B cell (primary cell): ENCODE results near the gene TUBB4B. TPM values are rescaled to one million over a fixed set of nuclear protein-coding genes. Genes with fewer than 3 reads are reported as not detected.

Experiments
- ATAC-seq: fragments of 200-7000 bp; cut with Tn5 transposase; one replicate; pipeline ENCODE4 v1.10.0; 2021; ENCODE audit warnings: low read depth, mild to moderate bottlenecking, moderate number of reproducible peaks, moderate library complexity
- CTCF ChIA-PET: fragments of 350-600 bp; sonication (Branson Sonifier 250); formaldehyde crosslinking; loops from one replicate; lab custom pipeline; 2021; ENCODE audit warnings: antibody characterized with exemption, inconsistent platforms; lab: Charles Lee
- POLR2A ChIA-PET: fragments of 350-600 bp; sonication (Branson Sonifier 250); formaldehyde crosslinking; loops from one replicate; lab custom pipeline; 2021; ENCODE audit warnings: antibody characterized with exemption; lab: Charles Lee
- DNase-seq: peaks from one replicate; pipeline ENCODE4 v3.0.0; 2013
- H2AFZ ChIP-seq: 2 replicates; pipeline ENCODE4 v1.6.1; 2012; ENCODE audit warnings: mild to moderate bottlenecking, low read depth, low read length; ENCODE audit not compliant: insufficient read depth, poor library complexity, severe bottlenecking
- H3K27ac ChIP-seq, 2 donors: 1 replicate in 1 of 2; 2 replicates in 1 of 2; pipeline ENCODE4 v1.5.1; 2012 to 2013; ENCODE audit warnings: low read length in 2 of 2, mild to moderate bottlenecking in 2 of 2, moderate library complexity in 1 of 2
- H3K27me3 ChIP-seq, 4 experiments: fragments of 200-600 bp in 1 of 4; sonication (generic) in 1 of 4; replicated peaks in 1 of 4; 1 replicate in 2 of 4; 2 replicates in 2 of 4; pipeline versions ENCODE4 v1.6.1 to v1.7.0; 2013 to 2016; ENCODE audit warnings: low read length in 3 of 4, mild to moderate bottlenecking in 2 of 4, mixed read lengths in 1 of 4, moderate library complexity in 1 of 4; ENCODE audit not compliant: insufficient read depth in 4 of 4, control insufficient read depth in 3 of 4; ENCODE audit errors: control extremely low read depth in 1 of 4
- H3K36me3 ChIP-seq, 2 experiments: replicated peaks in 1 of 2; 1 replicate in 1 of 2; 2 replicates in 1 of 2; pipeline versions ENCODE4 v1.6.1 to v1.7.1; 2013; ENCODE audit warnings: low read length in 1 of 2; ENCODE audit not compliant: insufficient read depth in 2 of 2, control insufficient read depth in 1 of 2; ENCODE audit errors: control extremely low read depth in 1 of 2, extremely low read depth in 1 of 2
- H3K4me1 ChIP-seq, 2 donors: fragments of 200-600 bp in 1 of 2; sonication (generic) in 1 of 2; 1 replicate in 1 of 2; 2 replicates in 1 of 2; pipeline versions ENCODE4 v1.5.1 to v1.6.1; 2013 to 2017; ENCODE audit warnings: low read length in 2 of 2; ENCODE audit not compliant: control insufficient read depth in 2 of 2, insufficient read depth in 2 of 2
- H3K4me2 ChIP-seq: replicated peaks from 2 replicates; pipeline ENCODE3; 2012; ENCODE audit warnings: mild to moderate bottlenecking, low read depth, low read length; ENCODE audit not compliant: poor library complexity, severe bottlenecking
- H3K4me3 ChIP-seq, 5 experiments: fragments of 200-600 bp in 1 of 5; sonication (generic) in 1 of 5; 1 replicate in 3 of 5; 2 replicates in 2 of 5; pipeline versions ENCODE4 v1.5.1 to v1.7.0; 2011 to 2016; ENCODE audit warnings: low read length in 4 of 5, mild to moderate bottlenecking in 4 of 5, low read depth in 2 of 5, control low read depth in 1 of 5, moderate library complexity in 1 of 5; ENCODE audit not compliant: insufficient read depth in 1 of 5; ENCODE audit errors: control extremely low read depth in 1 of 5, extremely low read depth in 1 of 5
- H3K79me2 ChIP-seq: fragments of 200-600 bp; sonication (generic); one replicate; pipeline ENCODE4 v1.6.0; 2016; ENCODE audit warnings: low read length; ENCODE audit not compliant: control insufficient read depth, insufficient read depth
- H3K9ac ChIP-seq: fragments of 200-600 bp; sonication (generic); 2 replicates; pipeline ENCODE4 v1.6.1; 2017; ENCODE audit warnings: mild to moderate bottlenecking, low read length, moderate library complexity
- H3K9me3 ChIP-seq, 3 donors: one replicate each; pipeline versions ENCODE4 v1.6.1 to v1.7.1; 2013; ENCODE audit warnings: low read length in 2 of 3; ENCODE audit not compliant: control insufficient read depth in 2 of 3, insufficient read depth in 1 of 3; ENCODE audit errors: control extremely low read depth in 1 of 3
- H4K20me1 ChIP-seq: 2 replicates; pipeline ENCODE4 v1.6.0; 2012; ENCODE audit warnings: mild to moderate bottlenecking, low read length; ENCODE audit not compliant: insufficient read depth, control insufficient read depth, poor library complexity, severe bottlenecking
- H3K27ac Mint-ChIP-seq: one replicate; pipeline ENCODE4 v1.8.0; 2021; ENCODE audit warnings: mixed read lengths
- H3K27me3 Mint-ChIP-seq: one replicate; pipeline ENCODE4 v1.8.0; 2021; ENCODE audit warnings: mixed read lengths
- H3K4me1 Mint-ChIP-seq: one replicate; pipeline ENCODE4 v1.8.0; 2021; ENCODE audit warnings: mixed read lengths
- H3K4me3 Mint-ChIP-seq: one replicate; pipeline ENCODE4 v1.8.0; 2021; ENCODE audit warnings: mixed read lengths
- H3K9me3 Mint-ChIP-seq: one replicate; pipeline ENCODE4 v1.8.0; 2022; ENCODE audit warnings: mixed read lengths; ENCODE audit not compliant: insufficient read depth
- EZH2 ChIP-seq: IDR thresholded peaks from 2 replicates; pipeline ENCODE4 v1.6.1; 2012; ENCODE audit warnings: borderline replicate concordance, low read depth, mild to moderate bottlenecking, moderate library complexity, low read length; ENCODE audit not compliant: insufficient read depth, poor library complexity, severe bottlenecking
- WGBS: methylation state at CpG from one replicate; pipeline ENCODE4 v1.1.5; 2013; ENCODE audit warnings: missing lambda C conversion rate; ENCODE audit not compliant: insufficient coverage; 5-methylcytosine and 5-hydroxymethylcytosine counted together
- intact Hi-C: fragments of 100-400 bp; cut with micrococcal nuclease; formaldehyde crosslinking; loops from one replicate; pipeline ENCODE4 v1.10.0; 2022
- polyA plus RNA-seq: library from polyadenylated mRNA; depleted of rRNA; stranded (reverse); fragments of >200 nt; gene quantifications from 2 replicates; pipeline ENCODE4 v1.2.3, GENCODE V29; 2012
- total RNA-seq, 2 donors: library from RNA; stranded (reverse); fragments of 120-200 nt in 1 of 2; gene quantifications; 1 replicate in 1 of 2; 2 replicates in 1 of 2; pipeline versions ENCODE4 v1.2.3 to v1.2.4, GENCODE V29; 2013 to 2022
- TF ChIP-seq, protein P1 (sequence below): fragments of 200-600 bp; IDR thresholded peaks from one replicate; pipeline ENCODE4 v1.8.0; 2022; ENCODE audit warnings: antibody characterized with exemption, mild to moderate bottlenecking

The TUBB4B gene
- total and polyA plus RNA-seq, 2 donors (not counting 1 experiment from before 2014, with no cell fraction given), result 110 to 261 TPM

DNA sequence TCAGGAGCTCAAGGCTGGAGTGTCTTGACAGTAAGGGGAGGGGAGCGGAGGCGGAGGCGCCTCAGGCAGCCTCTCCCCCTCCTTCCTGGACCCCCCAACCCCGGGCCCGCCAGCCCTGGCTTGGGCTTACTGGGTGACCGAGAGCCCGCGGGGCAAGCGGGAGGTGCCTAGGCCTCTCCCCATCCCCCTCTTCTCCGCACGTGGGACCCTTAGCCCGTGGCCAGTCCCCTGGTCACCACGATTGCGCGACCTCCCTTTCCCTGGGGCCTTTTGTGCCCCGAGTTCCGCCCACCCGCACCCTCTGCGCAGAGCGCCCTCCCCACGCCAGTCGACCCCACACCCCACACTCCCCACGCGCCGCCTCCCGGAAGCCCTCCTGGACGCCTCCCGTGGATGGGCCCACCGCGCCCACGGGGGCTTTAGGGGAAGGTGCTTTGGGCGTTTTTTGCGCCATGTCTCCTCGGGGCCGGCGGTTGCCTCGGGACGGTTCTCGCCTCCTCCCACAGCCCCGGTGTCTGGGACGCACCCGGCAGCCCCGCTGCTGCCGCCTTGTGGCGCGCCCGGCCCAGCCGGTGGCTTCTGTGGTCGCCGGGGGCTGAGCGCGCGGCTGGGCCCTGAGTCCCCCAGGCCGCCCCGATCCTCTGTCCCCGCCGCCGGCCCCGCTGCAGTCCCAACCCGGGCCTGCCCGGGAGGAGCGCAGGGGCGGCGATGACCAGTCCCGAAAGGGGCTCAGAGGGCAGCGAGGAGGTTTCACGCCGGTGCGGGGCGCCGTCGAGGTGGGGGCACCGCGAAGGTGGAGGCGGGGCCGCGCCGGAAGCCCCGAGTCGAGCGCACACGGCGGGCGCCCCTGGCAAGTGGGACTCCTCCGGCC is 39.6 kb downstream of the TUBB4B start:
- CTCF ChIA-PET, result interaction anchor here (1.2 kb wide), 1 partner anchor 44 kb away, joined by 4 read pairs; no protein-coding TSS in a partner anchor
- Mint-ChIP-seq H3K4me1 (peaks cover 36% of the 10 kb centered on the region), H3K9me3 (no peaks in the 10 kb centered on the region), H3K4me3 (peak overlapping the region; percentile 53), H3K27ac (no peak overlapping the region), H3K27me3 (no peaks in the 10 kb centered on the region)
- Histone ChIP-seq H3K9ac (no peak overlapping the region), H3K27me3 (no peaks in the 10 kb centered on the region), H3K4me2 (peak overlapping the region; percentile 64), H3K4me3 (no peak overlapping the region), H3K9me3 (no peaks in the 10 kb centered on the region), H3K27ac (no peak overlapping the region), H3K79me2 (peaks cover 15% of the 10 kb centered on the region), H3K4me1 (peaks cover 23 to 51% of the 10 kb centered on the region in 2 donors), H2AFZ (no peak overlapping the region), H3K36me3 (peaks cover 0 to 12% of the 10 kb centered on the region in 2 experiments), H4K20me1 (peaks cover 25% of the 10 kb centered on the region)
- ATAC-seq (no peak), DNase-seq (peak; percentile 57)
- 48% methylated on average over 72 of the region's 85 CpGs for WGBS
- intact Hi-C loops, result no loop called here
- POLR2A ChIA-PET, result interaction anchor here (0.7 to 1.3 kb wide), 3 partner anchors 12 to 180 kb away, joined by 3 to 4 read pairs (median 3); partner anchors contain the start of gene TUBB4B
- TF ChIP-seq EZH2, result no peak
- TF ChIP-seq, protein P1, sequence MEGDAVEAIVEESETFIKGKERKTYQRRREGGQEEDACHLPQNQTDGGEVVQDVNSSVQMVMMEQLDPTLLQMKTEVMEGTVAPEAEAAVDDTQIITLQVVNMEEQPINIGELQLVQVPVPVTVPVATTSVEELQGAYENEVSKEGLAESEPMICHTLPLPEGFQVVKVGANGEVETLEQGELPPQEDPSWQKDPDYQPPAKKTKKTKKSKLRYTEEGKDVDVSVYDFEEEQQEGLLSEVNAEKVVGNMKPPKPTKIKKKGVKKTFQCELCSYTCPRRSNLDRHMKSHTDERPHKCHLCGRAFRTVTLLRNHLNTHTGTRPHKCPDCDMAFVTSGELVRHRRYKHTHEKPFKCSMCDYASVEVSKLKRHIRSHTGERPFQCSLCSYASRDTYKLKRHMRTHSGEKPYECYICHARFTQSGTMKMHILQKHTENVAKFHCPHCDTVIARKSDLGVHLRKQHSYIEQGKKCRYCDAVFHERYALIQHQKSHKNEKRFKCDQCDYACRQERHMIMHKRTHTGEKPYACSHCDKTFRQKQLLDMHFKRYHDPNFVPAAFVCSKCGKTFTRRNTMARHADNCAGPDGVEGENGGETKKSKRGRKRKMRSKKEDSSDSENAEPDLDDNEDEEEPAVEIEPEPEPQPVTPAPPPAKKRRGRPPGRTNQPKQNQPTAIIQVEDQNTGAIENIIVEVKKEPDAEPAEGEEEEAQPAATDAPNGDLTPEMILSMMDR, result peak; percentile 47
